DMS79 treated with DMSO at 0.1 percent for 48 hours (cell line): ENCODE data around the gene OTUD7B.
A peak's percentile ranks its signal among the peaks of the same experiment; 100 is the strongest.

ENCODE experiments used
- DNase-seq: peaks from one replicate; lab custom pipeline; 2025; lab: John Stamatoyannopoulos, UW

The OTUD7B gene

DNA sequence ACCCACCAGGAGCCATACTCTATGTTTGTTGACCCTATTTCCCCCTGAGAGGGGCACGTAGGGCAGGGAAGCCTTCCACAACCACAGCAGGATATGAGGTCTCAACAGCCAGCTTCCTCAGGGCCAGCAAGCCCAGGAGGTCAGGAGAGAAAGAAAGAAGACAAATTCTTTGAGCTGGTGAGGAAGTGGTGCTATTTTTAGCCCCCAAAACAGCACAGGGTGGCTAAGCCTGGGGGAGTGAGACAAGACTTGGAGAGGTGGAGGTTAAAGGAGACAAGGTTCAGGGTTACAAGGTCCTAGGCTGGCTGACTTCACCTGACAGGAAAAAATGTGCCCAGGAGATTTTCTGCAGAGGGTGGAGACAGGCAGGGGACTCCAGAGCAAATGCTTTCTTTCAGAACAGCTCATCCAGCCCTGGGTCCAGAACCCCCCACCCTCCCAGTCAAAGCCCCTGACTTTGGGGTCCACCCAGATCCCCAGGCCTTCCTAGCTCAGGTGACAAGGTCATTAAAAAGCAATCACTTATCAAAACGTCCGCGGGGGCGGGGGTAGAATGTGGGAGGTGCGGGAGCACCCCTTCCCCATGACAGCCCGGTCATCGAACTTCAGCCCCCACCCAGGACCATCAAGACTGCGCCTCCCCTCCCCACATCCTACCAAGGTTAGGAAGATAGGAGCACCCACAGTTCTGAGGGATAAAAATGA, 94.2 kb downstream of the OTUD7B start:
- no peak for DNase-seq

GRCh38 chr1:149915429-149916192, 94.9 kb downstream of the OTUD7B start:
- DNase-seq = no peak

DNA sequence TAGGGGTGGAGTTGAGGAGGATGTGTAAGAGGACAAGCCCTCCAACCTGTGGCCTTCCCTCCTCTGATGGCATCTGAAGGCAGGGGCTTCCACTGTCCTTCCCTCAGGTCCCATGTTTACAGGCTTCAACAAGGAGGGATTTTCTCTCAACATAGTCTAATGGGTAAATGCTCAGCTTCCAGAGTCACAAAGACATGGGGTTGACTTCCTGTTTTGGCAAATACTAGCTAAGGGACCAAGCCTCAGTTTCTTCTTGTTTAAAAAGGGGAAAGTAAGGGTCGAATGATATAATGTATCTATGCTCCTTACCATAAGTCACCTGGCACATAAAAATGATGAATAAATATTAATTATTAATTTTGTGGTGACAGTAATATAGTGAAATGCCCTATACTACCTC, 96.0 kb downstream of the OTUD7B start:
- DNase-seq = no peak

GRCh38 chr1:149906570-149907075, 103.9 kb downstream of the OTUD7B start:
- no peak for DNase-seq

GRCh38 chr1:149903836-149904491, 106.6 kb downstream of the OTUD7B start:
- DNase-seq = no peak

DNA sequence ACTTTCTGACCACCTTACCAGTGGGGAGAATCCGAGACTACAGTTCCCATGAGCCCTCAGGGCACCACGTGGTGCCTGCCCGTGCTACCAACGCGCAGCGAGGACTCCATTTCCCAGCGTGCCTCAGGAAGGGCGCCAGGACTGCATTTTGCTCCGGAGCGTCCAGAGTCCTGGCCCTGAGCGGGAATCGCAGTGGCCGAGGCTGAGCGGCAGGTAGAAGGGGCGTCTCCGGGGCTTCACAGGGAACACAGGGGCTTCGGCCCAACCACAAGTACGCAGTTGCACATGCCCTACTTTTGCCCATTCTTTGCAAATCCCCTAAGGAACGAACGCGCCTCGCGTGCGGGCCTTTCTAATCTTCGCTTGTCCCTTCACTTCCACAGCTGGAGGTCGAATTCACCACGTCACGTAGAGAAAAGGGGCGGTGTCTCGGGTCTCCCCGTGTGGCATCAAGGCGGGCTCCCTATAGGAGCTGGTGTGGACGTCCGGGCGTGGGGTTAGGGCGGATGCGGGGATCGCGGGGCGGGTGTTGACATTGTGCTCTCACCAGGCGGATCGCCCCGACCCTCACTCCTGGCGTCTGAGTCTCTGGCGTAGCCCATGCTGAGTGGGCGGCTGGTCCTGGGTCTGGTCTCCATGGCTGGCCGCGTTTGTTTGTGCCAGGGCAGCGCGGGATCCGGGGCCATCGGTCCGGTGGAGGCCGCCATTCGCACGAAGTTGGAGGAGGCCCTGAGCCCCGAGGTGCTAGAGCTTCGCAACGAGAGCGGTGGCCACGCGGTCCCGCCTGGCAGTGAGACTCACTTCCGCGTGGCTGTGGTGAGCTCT, 110.9 kb downstream of the OTUD7B start, which contains the start of gene BOLA1:
TSS of gene BOLA1 (plus strand) at position 109 of the 825 bp plus-strand sequence. CDS start at position 601, 492 bp downstream.
- DNase-seq = peak; percentile 90

DNA sequence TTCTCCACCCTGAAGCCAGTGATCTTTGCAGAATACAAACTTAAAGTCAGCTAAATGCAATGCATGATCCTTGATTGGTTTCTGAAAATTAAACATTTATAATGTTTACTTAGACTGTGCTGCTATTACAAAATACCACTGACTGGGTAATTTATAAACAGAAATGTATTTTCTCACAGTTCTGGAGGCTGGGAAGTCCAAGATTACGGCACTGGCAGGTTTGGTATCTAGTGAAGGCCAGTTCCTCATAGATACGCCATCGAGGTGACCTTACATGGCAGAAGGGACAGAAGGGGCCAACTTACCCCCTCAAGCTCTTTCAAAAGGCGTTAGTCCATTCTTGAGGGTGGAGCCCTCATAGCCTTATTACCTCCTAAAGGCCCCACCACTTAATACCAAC, 114.0 kb downstream of the OTUD7B start:
- DNase-seq = no peak

DNA sequence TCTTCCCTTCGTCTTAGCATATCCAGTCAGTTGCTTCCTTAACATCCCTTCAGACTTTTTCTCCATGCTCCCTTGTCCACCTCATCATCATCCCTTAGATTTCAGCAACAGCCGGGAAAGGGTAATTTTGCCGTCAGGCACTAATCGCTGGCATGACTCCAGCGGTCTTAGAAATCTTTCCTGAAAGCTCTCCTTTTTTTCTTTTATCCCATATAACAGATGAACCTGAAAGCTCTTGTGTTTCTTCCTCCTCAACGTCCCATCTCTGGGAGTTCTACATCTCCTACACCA, 121.6 kb downstream of the OTUD7B start:
- DNase-seq = no peak

- peak; percentile 97 for DNase-seq
These were observed 122.1 kb downstream of the OTUD7B start for GRCh38 chr1:149888247-149888998.
